SK-N-SH (cell line): ENCODE results near the gene KRT74. TPM values are rescaled to one million over a fixed set of nuclear protein-coding genes. Genes with fewer than 3 reads are reported as not detected.

Experiments used
- CTCF ChIA-PET: fragments of 300-600, 350-600 bp; formaldehyde crosslinking; extraction: SDS; loops from one replicate; lab custom pipeline; 2021; lab: Yijun Ruan, JAX
- POLR2A ChIA-PET: fragments of 350-600 bp; sonication (Branson Sonifier 250); formaldehyde crosslinking; extraction: SDS; loops from one replicate; lab custom pipeline; 2020; ENCODE audit warnings: antibody characterized with exemption, inconsistent platforms; lab: Yijun Ruan, JAX
- DNase-seq: peaks from one replicate; pipeline ENCODE4 v3.0.0; 2012
- H2AFZ ChIP-seq: fragments of 200-600 bp; sonication (generic); 2 replicates; pipeline ENCODE4 v1.8.1; 2016; ENCODE audit warnings: antibody characterized with exemption, mild to moderate bottlenecking, low read depth
- H3F3A ChIP-seq: fragments of 200-600 bp; sonication (generic); replicated peaks from 2 replicates; pipeline ENCODE3; 2016; ENCODE audit warnings: antibody characterized with exemption, mild to moderate bottlenecking; ENCODE audit not compliant: insufficient read depth
- H3K27ac ChIP-seq, 2 experiments: fragments of 200-500 bp in 1 of 2; fragments of 200-600 bp in 1 of 2; sonication (Bioruptor generic) in 1 of 2; sonication (generic), shearing (Covaris generic) in 1 of 2; 2 replicates each; pipeline versions ENCODE4 v1.5.1 to v1.6.1; 2014 to 2016; ENCODE audit warnings: low read depth in 2 of 2, inconsistent platforms in 1 of 2, low read length in 1 of 2, mild to moderate bottlenecking in 1 of 2, mixed read lengths in 1 of 2
- H3K27me3 ChIP-seq: fragments of 200-600 bp; sonication (generic), shearing (Covaris generic); 2 replicates; pipeline ENCODE4 v1.6.1; 2016; ENCODE audit warnings: mixed run types; ENCODE audit not compliant: insufficient read depth
- H3K36me3 ChIP-seq, 2 experiments: fragments of 200-500 bp in 1 of 2; fragments of 200-600 bp in 1 of 2; sonication (Bioruptor generic) in 1 of 2; sonication (generic) in 1 of 2; replicated peaks in 1 of 2; 2 replicates each; pipeline versions ENCODE3 to v1.5.1; 2014 to 2016; ENCODE audit warnings: low read length in 1 of 2, mild to moderate bottlenecking in 1 of 2; ENCODE audit not compliant: insufficient read depth in 2 of 2, control insufficient read depth in 1 of 2
- H3K4me1 ChIP-seq, 2 experiments: fragments of 200-500 bp in 1 of 2; fragments of 200-600 bp in 1 of 2; sonication (Bioruptor generic) in 1 of 2; sonication (generic), shearing (Covaris generic) in 1 of 2; 2 replicates each; pipeline versions ENCODE4 v1.5.1 to v1.6.1; 2014 to 2016; ENCODE audit warnings: low read depth in 1 of 2, low read length in 1 of 2, mixed run types in 1 of 2; ENCODE audit not compliant: insufficient read depth in 2 of 2, control insufficient read depth in 1 of 2
- H3K4me2 ChIP-seq: fragments of 200-600 bp; sonication (generic), shearing (Covaris generic); 2 replicates; pipeline ENCODE4 v1.6.1; 2017; ENCODE audit warnings: mixed run types
- H3K4me3 ChIP-seq, 2 experiments: fragments of 200-500 bp in 1 of 2; fragments of 200-600 bp in 1 of 2; sonication (Bioruptor generic) in 1 of 2; sonication (generic), shearing (Covaris generic) in 1 of 2; 2 replicates each; pipeline versions ENCODE4 v1.5.1 to v1.8.1; 2014 to 2016; ENCODE audit warnings: low read depth in 2 of 2, inconsistent platforms in 1 of 2, low read length in 1 of 2, mild to moderate bottlenecking in 1 of 2, mixed read lengths in 1 of 2, moderate library complexity in 1 of 2
- H3K79me2 ChIP-seq: fragments of 200-600 bp; sonication (generic); 2 replicates; pipeline ENCODE4 v1.8.1; 2017; ENCODE audit warnings: mild to moderate bottlenecking; ENCODE audit not compliant: insufficient read depth
- H3K9ac ChIP-seq: fragments of 200-600 bp; sonication (generic); 2 replicates; pipeline ENCODE4 v1.6.1; 2017; ENCODE audit warnings: mixed run types
- H3K9me2 ChIP-seq: fragments of 200-600 bp; sonication (generic); 2 replicates; pipeline ENCODE4 v1.6.1; 2017; ENCODE audit warnings: mixed run types
- H3K9me3 ChIP-seq: fragments of 200-600 bp; sonication (generic); 2 replicates; pipeline ENCODE4 v1.6.1; 2017; ENCODE audit warnings: mixed run types, mild to moderate bottlenecking, moderate library complexity
- H4K20me1 ChIP-seq: fragments of 200-600 bp; sonication (generic); 2 replicates; pipeline ENCODE4 v1.6.1; 2017; ENCODE audit warnings: mild to moderate bottlenecking, mixed run types; ENCODE audit not compliant: insufficient read depth
- CTCF ChIP-seq: fragments of 200-600 bp; sonication (generic); IDR thresholded peaks from 2 replicates; pipeline ENCODE4 v1.6.1; 2017; ENCODE audit warnings: antibody characterized with exemption, mild to moderate bottlenecking, moderate library complexity
- ELF1 ChIP-seq: IDR thresholded peaks from 2 replicates; pipeline ENCODE4 v1.4.0; 2012
- EP300 ChIP-seq, 2 experiments: IDR thresholded peaks; 2 replicates each; pipeline versions ENCODE4 v1.4.0 to v1.6.1; 2012; ENCODE audit warnings: borderline replicate concordance in 1 of 2, low read depth in 1 of 2, low read length in 1 of 2
- FOXM1 ChIP-seq: IDR thresholded peaks from 2 replicates; pipeline ENCODE4 v1.4.0; 2012; ENCODE audit warnings: low read depth, mild to moderate bottlenecking
- GATA2 ChIP-seq: sonication (generic); formaldehyde crosslinking; IDR thresholded peaks from 2 replicates; pipeline ENCODE4 v1.5.0; 2020; ENCODE audit warnings: mild to moderate bottlenecking, missing genetic modification reagents
- IRF3 ChIP-seq: fragments of 150-350 bp; IDR thresholded peaks from 2 replicates; pipeline ENCODE4 v1.6.1; 2016; ENCODE audit warnings: mild to moderate bottlenecking, low read depth, low read length
- MAX ChIP-seq: IDR thresholded peaks from 2 replicates; pipeline ENCODE4 v1.4.0; 2012; ENCODE audit warnings: low read depth
- MEF2A ChIP-seq: IDR thresholded peaks from 2 replicates; pipeline ENCODE4 v1.4.0; 2012; ENCODE audit warnings: low read depth, borderline replicate concordance
- MXI1 ChIP-seq: IDR thresholded peaks from 2 replicates; pipeline ENCODE4 v1.6.1; 2012; ENCODE audit warnings: mild to moderate bottlenecking, low read depth, low read length, improper control_type of control experiment
- NRF1 ChIP-seq: IDR thresholded peaks from 2 replicates; pipeline ENCODE4 v1.6.1; 2012; ENCODE audit warnings: low read depth, mild to moderate bottlenecking, low read length
- RAD21 ChIP-seq: IDR thresholded peaks from 2 replicates; pipeline ENCODE4 v1.6.1; 2012; ENCODE audit warnings: mild to moderate bottlenecking, low read length
- RCOR1 ChIP-seq: fragments of 150-350 bp; IDR thresholded peaks from 2 replicates; pipeline ENCODE4 v1.6.1; 2017; ENCODE audit warnings: antibody characterized with exemption, low read length
- REST ChIP-seq: IDR thresholded peaks from 2 replicates; pipeline ENCODE4 v1.6.1; 2012; ENCODE audit warnings: mild to moderate bottlenecking, low read depth, low read length, moderate library complexity
- RXRA ChIP-seq: IDR thresholded peaks from 2 replicates; pipeline ENCODE4 v1.4.0; 2012; ENCODE audit warnings: low read depth, mild to moderate bottlenecking, borderline replicate concordance
- SMC3 ChIP-seq: IDR thresholded peaks from 2 replicates; pipeline ENCODE4 v1.6.1; 2012; ENCODE audit warnings: low read depth, low read length, improper control_type of control experiment
- TAF1 ChIP-seq: IDR thresholded peaks from 2 replicates; pipeline ENCODE4 v1.6.1; 2012; ENCODE audit warnings: low read depth, mild to moderate bottlenecking, low read length, moderate library complexity, borderline replicate concordance
- TEAD4 ChIP-seq: IDR thresholded peaks from 2 replicates; pipeline ENCODE4 v1.4.0; 2012; ENCODE audit warnings: mild to moderate bottlenecking, borderline replicate concordance; ENCODE audit not compliant: insufficient read depth
- USF2 ChIP-seq: fragments of 150-350 bp; IDR thresholded peaks from 2 replicates; pipeline ENCODE4 v1.6.1; 2017; ENCODE audit warnings: antibody characterized with exemption, low read length, low read depth, borderline replicate concordance
- YY1 ChIP-seq: IDR thresholded peaks from 2 replicates; pipeline ENCODE4 v1.4.0; 2012; ENCODE audit warnings: low read depth, mild to moderate bottlenecking
- WGBS: methylation state at CpG from one replicate; pipeline ENCODE4 v1.1.6; 2017; ENCODE audit warnings: low lambda C conversion rate; 5-methylcytosine and 5-hydroxymethylcytosine counted together
- polyA plus RNA-seq, 3 experiments: library from polyadenylated mRNA; depleted of rRNA; stranded (reverse); fragments of >200 nt; gene quantifications; 2 replicates each; pipeline ENCODE4 v1.2.3, GENCODE V29; 2012

The KRT74 gene
- polyA plus RNA-seq, 1 of the 3 experiments (the other 2 are of a cell fraction), result not detected

- TF ChIP-seq YY1 (no peak), USF2 (no peak), CTCF (no peak), TEAD4 (no peak), RXRA (no peak), EP300 (IDR thresholded peaks at IDR 0.05; ENCODE audit: borderline replicate concordance in 1 of 2, low read depth in 1 of 2, low read length in 1 of 2) (no peak)
These were observed 53.6 kb downstream of the KRT74 start, which contains the start of gene KRT5 for GRCh38 chr12:52519826-52520662. KRT5 (minus strand) TSS chr12:52520394; CDS start chr12:52520296, 98 bp downstream.

GRCh38 chr12:52519387-52519703, 54.3 kb downstream of the KRT74 start:
- Histone ChIP-seq H3K36me3 (no peaks in the 10 kb centered on the region), H3K4me2 (no peak overlapping the region), H3K79me2 (no peaks in the 10 kb centered on the region), H3K4me1 (no peaks in the 10 kb centered on the region), H3K4me3 (no peak overlapping the region), H3K27ac (no peak overlapping the region), H3K27me3 (peaks cover 52% of the 10 kb centered on the region; the same call in 1 of the 2 replicates), H4K20me1 (no peaks in the 10 kb centered on the region), H3K9ac (no peak overlapping the region), H3K9me2 (no peaks in the 10 kb centered on the region), H2AFZ (no peak overlapping the region), H3K9me3 (no peaks in the 10 kb centered on the region), H3F3A (no peaks in the 10 kb centered on the region)
- WGBS, result 35% methylated on average over 3 of the region's 3 CpGs
- no peak for DNase-seq
- ChIA-PET CTCF (interaction anchor here (3.2 kb wide), 1 partner anchor 12 kb away, joined by 9 read pairs; no protein-coding TSS in a partner anchor), POLR2A (no interaction called here)
- no peak for TF ChIP-seq FOXM1
- TF ChIP-seq MXI1, result no peak
- TF ChIP-seq RCOR1, result no peak
- TF ChIP-seq RAD21, result no peak
- TF ChIP-seq NRF1, result no peak
- no peak for TF ChIP-seq MEF2A
- TF ChIP-seq SMC3, result no peak
- no peak for TF ChIP-seq TAF1
- no peak for TF ChIP-seq IRF3
- TF ChIP-seq GATA2 (CRISPR knock-in tag), result no peak
- TF ChIP-seq REST, result no peak
- TF ChIP-seq ELF1, result no peak
- no peak for TF ChIP-seq MAX

More at GRCh38 chr12:52519826-52520662, 53.6 kb downstream of the KRT74 start, which contains the start of gene KRT5:
- Histone ChIP-seq H3K9me2 (no peaks in the 10 kb centered on the region), H3F3A (no peaks in the 10 kb centered on the region), H4K20me1 (no peaks in the 10 kb centered on the region), H3K9me3 (no peaks in the 10 kb centered on the region), H3K36me3 (no peaks in the 10 kb centered on the region), H3K79me2 (no peaks in the 10 kb centered on the region), H3K4me2 (no peak within 1 kb of the TSS), H3K9ac (no peak within 1 kb of the TSS), H3K27me3 (peaks cover 59% of the 10 kb centered on the region; the same call in 1 of the 2 replicates), H2AFZ (no peak within 1 kb of the TSS), H3K4me3 (no peak within 1 kb of the TSS), H3K4me1 (no peaks in the 10 kb centered on the region), H3K27ac (no peak within 1 kb of the TSS)
- 46% methylated on average over 25 of the region's 29 CpGs for WGBS
- POLR2A ChIA-PET, result no interaction called here
- CTCF ChIA-PET, result interaction anchor here (1.1 to 1.4 kb wide), 3 partner anchors 148 to 365 kb away, joined by 3 to 4 read pairs (median 4); no protein-coding TSS in a partner anchor
- DNase-seq, result no peak
